ENCODE measurements around the gene HIC1.

Gene HIC1

GRCh38 chr17:2082003-2082781, 27.3 kb downstream of the HIC1 start:
- no peak for DNase-seq

GRCh38 chr17:2083613-2084035, 28.7 kb downstream of the HIC1 start:
- DNase-seq: peak; percentile 29 to 64

GRCh38 chr17:2084036-2084765, 29.3 kb downstream of the HIC1 start:
- no peak for DNase-seq

GRCh38 chr17:2084766-2085647, 30.1 kb downstream of the HIC1 start:
- no peak for DNase-seq

- DNase-seq: no peak
These were observed 30.7 kb downstream of the HIC1 start for GRCh38 chr17:2085648-2085949.

- no peak for DNase-seq
These were observed 31.4 kb downstream of the HIC1 start for GRCh38 chr17:2086306-2086705.

- DNase-seq: peak; percentile 44 to 74
These were observed 32.8 kb downstream of the HIC1 start for GRCh38 chr17:2087597-2088211.

- DNase-seq: no peak
These were observed 34.1 kb downstream of the HIC1 start for GRCh38 chr17:2089021-2089422.

- no peak for DNase-seq
These were observed 35.3 kb downstream of the HIC1 start for GRCh38 chr17:2090210-2090641.

GRCh38 chr17:2090804-2091534, 36.1 kb downstream of the HIC1 start:
- no peak for DNase-seq

- no peak for DNase-seq
These were observed 37.4 kb downstream of the HIC1 start for GRCh38 chr17:2092253-2092652.

GRCh38 chr17:2093349-2093748, 38.4 kb downstream of the HIC1 start:
- no peak for DNase-seq

GRCh38 chr17:2094891-2095535, 40.1 kb downstream of the HIC1 start:
- DNase-seq: no peak

- DNase-seq: no peak
These were observed 40.6 kb downstream of the HIC1 start for GRCh38 chr17:2095536-2095910.

- DNase-seq: peak; percentile 37 to 65
These were observed 46.8 kb downstream of the HIC1 start for GRCh38 chr17:2101448-2102257.

GRCh38 chr17:2102931-2103809, 48.3 kb downstream of the HIC1 start:
- no peak for DNase-seq

GRCh38 chr17:2105663-2106062, 50.8 kb downstream of the HIC1 start:
- DNase-seq: no peak

- no peak for DNase-seq
These were observed 51.5 kb downstream of the HIC1 start for GRCh38 chr17:2106308-2106955.

GRCh38 chr17:2107050-2107449, 52.1 kb downstream of the HIC1 start:
- DNase-seq: no peak

All from CD4-positive, alpha-beta T cell treated with Interleukin-1 beta for 1 hour (primary cell).